D721Med (cell line): ENCODE results near the gene COA4.
A peak's percentile ranks its signal among the peaks of the same experiment; 100 is the strongest.

Source experiments
- DNase-seq: peaks from one replicate; pipeline ENCODE4 v3.0.0; 2011; ENCODE audit warnings: low spot score; ENCODE audit not compliant: insufficient read length
- FAIRE-seq: peaks from 2 replicates; lab custom pipeline; 2011; peaks lifted over from hg19 to GRCh38; lab: Jason Lieb, UNC
- CTCF ChIP-seq: IDR thresholded peaks from 2 replicates; pipeline ENCODE4 v1.5.1; 2012; ENCODE audit warnings: mild to moderate bottlenecking, control low read depth; ENCODE audit not compliant: insufficient read depth; ENCODE audit errors: missing control alignments

The COA4 gene

DNA sequence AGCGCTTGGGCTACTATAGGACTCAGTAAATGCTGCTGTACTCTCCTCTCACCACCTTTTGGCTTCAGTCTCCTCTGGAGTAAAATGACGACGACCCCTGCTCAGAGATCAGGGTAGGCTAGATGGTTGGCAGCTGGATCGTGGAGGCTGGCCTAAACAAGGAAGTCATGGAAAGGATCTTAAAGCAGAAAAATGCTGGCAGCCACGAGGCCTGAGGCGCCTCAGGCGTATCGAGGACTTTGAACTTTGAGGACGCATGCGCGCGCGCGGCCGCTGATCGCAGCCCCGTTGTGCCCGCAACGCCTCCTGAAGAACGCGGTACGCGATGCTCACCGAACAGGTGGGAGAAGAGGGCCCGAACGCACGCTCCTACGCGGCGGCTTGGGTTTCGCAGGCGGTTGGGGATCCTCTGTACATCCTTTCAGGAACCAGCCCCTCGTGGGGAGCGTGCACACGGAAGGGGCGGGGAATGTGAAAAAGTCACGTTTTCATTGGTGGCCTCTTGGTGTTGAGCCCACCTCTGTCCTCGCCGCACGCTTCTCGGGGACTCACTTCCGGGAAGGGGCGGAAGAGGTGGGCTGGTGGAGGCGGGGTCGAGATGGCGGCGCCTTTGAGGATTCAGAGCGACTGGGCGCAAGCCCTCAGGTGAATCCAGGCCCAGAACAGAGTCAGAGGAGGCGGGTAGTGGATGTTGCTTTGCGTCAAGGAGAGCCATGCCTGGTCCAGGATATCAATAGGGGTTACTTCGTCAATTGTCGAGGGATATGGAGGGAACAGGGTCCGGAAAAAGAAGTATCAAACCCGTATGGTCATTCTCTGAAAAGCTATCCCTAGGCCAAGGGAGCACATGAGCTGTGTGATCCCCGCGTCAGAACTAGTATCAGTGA is at the start of gene COA4, which contains the start of gene PAAF1:
TSS of gene COA4 (minus strand) at position 423 of the 887 bp plus-strand sequence. CDS start 3,468 bp downstream, outside the sequence.
TSS of gene PAAF1 (plus strand) at position 576 of the 887 bp plus-strand sequence. CDS start at position 599, 23 bp downstream.
- FAIRE-seq = no peak
- TF ChIP-seq CTCF = no peak
- peak; percentile 82 for DNase-seq

DNA sequence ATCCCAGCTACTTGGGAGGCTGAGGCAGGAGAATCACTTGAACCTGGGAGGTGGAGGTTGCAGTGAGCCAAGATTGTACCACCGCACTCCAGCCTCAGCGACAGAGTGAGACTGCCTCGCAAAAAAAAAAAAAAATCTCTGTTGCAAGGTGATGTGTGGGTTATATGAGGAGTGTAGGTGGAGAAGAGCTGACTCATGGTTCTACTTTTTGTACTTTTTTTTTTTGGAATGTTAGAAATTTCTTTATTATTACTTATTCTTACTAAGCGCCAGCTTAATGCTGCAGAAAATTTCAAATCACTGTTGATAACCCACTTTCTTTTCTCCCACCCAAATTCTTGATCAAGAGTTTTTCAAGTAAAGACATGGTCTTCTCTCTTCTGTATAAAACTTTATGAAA is 44.5 kb upstream of the COA4 start:
- no peak for FAIRE-seq
- no peak for TF ChIP-seq CTCF
- DNase-seq = no peak

GRCh38 chr11:73916435-73916834 is 39.8 kb upstream of the COA4 start:
- TF ChIP-seq CTCF = no peak
- FAIRE-seq = no peak

DNA sequence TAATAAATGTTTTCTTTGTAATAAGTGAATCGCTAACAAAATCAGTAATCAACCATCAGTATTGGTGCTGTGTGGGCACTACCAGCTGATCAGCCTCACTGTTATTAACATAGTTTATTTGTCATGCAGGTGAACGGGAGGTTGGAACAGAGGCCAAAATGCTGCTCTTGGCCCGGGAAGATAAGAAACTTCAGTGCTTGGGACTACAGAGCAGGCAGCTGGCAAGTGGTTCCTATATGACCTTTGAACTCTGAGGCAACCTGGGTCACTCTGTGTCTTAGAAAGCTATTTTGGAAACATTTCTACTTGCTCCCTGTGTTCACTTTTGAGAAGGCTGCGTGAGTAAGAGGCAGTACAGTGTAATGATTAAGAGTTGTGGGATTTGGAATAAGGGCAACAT is 37.6 kb upstream of the COA4 start:
- no peak for TF ChIP-seq CTCF
- DNase-seq (no peak), FAIRE-seq (no peak)

More at GRCh38 chr11:73916435-73916834, 39.8 kb upstream of the COA4 start:
- no peak for DNase-seq

DNA sequence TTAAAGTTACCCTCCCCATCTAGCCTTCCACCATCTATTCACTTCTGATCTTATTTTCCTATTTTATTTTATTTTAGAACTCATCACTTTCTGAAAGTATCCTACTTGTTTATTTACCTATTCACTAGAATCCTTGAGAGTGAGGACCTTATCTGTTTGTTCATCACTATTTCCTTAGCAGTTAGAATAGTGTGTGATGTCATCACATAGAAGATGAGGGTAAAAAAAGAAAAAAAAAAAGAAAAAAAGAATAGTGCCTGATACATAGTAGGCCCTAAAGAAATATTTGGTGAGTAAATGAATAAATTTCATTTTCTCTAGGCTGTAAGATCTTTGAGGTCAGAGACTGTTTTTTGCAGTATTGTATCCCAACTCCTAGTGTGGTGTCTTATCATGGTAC is 36.8 kb upstream of the COA4 start:
- no peak for DNase-seq
- no peak for FAIRE-seq
- TF ChIP-seq CTCF = no peak

DNA sequence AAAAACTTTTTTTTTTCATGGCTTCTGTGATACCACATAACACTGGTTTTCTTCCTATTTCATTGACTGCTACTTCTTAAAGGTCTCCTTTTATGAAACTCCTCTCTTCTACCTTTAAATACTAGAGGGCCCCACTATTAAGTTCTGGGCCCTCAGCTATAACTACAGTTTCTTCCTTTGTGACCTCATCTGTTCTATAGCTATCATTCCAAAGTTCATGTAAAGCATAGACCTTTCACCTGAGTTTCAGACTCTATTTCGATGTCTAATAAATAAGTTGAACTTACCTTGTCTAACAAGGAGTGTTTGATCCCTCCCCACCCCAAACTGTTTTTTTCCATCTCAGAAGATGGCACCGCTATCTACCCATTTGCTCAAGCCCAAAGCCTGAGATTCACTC is 35.4 kb upstream of the COA4 start:
- no peak for TF ChIP-seq CTCF
- DNase-seq = no peak
- no peak for FAIRE-seq

- FAIRE-seq (no peak), DNase-seq (no peak)
- no peak for TF ChIP-seq CTCF
These were observed 30.5 kb upstream of the COA4 start for GRCh38 chr11:73907191-73907590.
